Activated naive CD4-positive, alpha-beta T cell treated with anti-CD3 and anti-CD28 coated beads, Interleukin-2, amount 50 U/mL, for 16 hours (primary cell): ENCODE data around the gene HBQ1.
"Not testable (repeated sequence)": the region's sequence is repeated elsewhere in the genome, so short reads cannot be mapped to it uniquely, and the experiment has no call there.

Experiments used
- DNase-seq: peaks from one replicate; pipeline ENCODE4 v3.0.0-alpha.2; 2020

Gene HBQ1

DNA sequence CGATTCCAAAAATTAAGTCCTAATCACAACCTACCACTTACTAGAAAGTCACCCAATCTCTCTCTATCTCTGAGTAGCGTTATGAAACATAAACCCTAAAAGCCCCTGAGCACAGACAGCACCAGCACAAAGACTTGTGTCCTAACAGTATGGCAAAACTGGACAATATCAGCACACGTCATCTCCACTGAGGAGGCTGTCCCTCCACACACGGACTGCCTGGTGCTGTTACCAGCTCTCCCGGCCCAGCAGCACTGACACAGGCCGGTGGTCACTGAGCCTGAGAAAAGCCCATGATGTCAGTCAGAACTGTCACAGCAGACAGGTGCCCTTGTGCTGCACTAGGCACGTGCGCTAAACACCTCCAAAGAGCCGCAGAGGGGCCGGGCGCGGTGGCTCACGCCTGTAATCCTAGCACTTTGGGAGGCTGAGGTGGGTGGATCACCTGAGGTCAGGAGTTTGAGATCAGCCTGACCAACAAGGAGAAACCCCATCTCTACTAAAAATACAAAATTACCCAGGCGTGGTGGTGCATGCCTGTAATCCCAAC lies 31.4 kb downstream of the HBQ1 start:
- DNase-seq: not testable (repeated sequence)

- DNase-seq: no peak
These were observed 32.7 kb downstream of the HBQ1 start for GRCh38 chr16:212999-213398.

GRCh38 chr16:220021-220420 lies 39.8 kb downstream of the HBQ1 start:
- no peak for DNase-seq

GRCh38 chr16:228151-228851 lies 48.0 kb downstream of the HBQ1 start:
- DNase-seq: no peak

DNA sequence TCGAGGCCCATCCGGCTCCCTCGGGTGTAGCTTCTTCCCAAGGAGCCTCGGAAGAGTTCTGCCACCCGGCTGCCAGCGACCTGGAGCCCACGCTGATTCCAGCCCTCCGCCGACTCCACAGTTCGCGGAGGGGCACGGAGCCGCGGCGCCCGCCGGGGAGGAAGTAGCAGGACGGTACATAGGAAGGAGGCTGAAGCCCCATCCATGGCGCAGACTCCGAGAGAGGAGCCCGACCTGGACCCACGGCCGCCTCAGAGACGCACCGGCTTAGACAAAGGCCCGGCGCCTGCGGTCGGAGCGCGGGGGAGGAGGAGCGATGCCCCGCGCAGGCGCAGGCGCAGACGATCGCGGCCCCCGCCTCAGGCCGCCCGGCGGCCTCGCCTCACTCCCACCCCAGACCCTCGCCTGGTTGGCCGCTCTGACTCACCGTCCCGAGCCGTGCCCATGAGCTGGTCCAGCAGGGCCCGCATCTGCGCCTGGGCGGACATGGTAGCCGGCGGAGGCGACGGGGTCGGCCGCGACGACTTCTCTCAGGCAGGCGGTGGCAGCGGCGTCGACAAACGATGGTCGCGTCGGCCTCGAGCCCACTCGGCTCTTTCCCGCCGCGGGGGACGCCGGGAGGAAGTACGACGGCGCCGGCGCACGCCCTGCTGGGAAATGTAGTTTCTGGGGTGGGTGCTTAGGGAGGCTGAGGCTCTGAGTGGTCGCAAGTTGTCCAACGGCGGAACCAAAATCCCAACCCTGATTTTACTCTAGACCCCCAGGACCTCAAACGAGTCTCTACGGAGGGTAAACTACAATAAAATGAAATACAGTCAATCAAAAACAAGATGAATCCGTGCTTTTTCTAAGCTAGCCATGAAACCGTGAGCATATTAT lies 48.8 kb downstream of the HBQ1 start, which contains the start of gene LUC7L:
Gene LUC7L, minus strand, starts transcription at position 598 of the 879 bp plus-strand sequence. Its CDS starts 110 bp downstream, at position 488.
- peak; percentile 88 for DNase-seq

DNA sequence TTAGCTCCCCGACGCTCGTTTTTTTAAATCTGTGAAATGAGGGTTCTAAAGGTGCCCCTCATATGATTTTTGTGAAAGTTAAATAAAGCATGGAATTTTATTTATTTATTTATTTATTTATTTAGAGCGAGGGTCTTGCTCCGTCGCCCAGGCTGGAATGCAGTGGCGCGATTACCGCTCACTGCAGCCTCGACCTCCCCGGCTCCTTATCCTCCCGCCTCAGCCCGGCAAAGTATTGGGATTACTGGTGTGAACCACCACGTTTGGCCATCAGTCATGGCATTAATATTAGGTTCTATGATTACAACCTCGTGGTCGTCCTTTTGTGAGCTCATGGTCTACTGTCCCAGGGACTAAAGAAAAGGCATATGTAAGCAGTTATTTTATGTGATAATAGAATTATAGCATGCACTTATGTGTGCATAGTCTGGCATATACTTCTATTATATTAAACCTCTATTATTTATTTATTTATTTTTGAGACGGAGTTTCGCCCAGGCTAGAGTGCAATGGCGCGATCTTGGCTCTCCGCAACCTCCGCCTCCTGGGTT lies 49.5 kb downstream of the HBQ1 start:
- DNase-seq: no peak

DNA sequence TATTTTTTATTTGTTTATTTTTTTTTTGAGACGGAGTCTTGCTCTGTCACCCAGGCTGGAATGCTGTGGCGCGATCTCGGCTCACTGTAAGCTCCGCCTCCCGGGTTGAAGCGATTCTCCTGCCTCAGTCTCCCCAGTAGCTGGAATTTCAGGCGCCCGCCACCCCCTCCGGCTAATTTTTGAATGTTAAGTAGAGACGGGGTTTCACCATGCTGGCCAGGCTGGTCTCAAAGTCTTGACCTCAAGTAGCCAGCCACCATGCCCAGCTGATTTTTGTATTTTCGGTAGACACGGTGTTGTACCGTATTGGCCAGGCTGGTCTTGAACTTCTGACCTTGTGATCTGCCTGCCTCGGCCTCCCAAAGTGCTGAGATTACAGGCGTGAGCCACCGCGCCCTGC lies 50.1 kb downstream of the HBQ1 start:
- not testable (repeated sequence) for DNase-seq
